G401 (cell line): ENCODE data around the gene PIP5K1B. TPM values are rescaled to one million over a fixed set of nuclear protein-coding genes. Genes with fewer than 3 reads are reported as not detected.
"Not testable (repeated sequence)": the region's sequence is repeated elsewhere in the genome, so short reads cannot be mapped to it uniquely, and the experiment has no call there.

Experiments used
- DNase-seq: peaks from one replicate; pipeline ENCODE4 v3.0.0-alpha.2; 2015; ENCODE audit warnings: low spot score
- in situ Hi-C: cut with HindIII; loops from 2 replicates; pipeline ENCODE4 v1.10.0; 2016; ENCODE audit warnings: low sequenced_read_pairs, mixed read lengths
- total RNA-seq: library from RNA; depleted of rRNA; stranded (reverse); fragments of >200 nt; shearing (Covaris generic); gene quantifications from 2 replicates; pipeline ENCODE4 v1.2.3, GENCODE V29; 2014

The PIP5K1B gene
- total RNA-seq, 1 experiment from 2014 or later = not detected

- in situ Hi-C loops, DNase-seq: not testable (repeated sequence)
Measured at GRCh38 chr9:68986949-68987348, 281.9 kb downstream of the PIP5K1B start.

GRCh38 chr9:68991457-68991856, 286.4 kb downstream of the PIP5K1B start:
- in situ Hi-C loops = loop anchor here (10.0 kb wide), 1 partner anchor 407 kb away; no protein-coding TSS in a partner anchor
- DNase-seq = peak; percentile 38

GRCh38 chr9:68995776-68996175, 290.7 kb downstream of the PIP5K1B start:
- no peak for DNase-seq
- in situ Hi-C loops = loop anchor here (10.0 kb wide), 1 partner anchor 411 kb away; no protein-coding TSS in a partner anchor

GRCh38 chr9:68996462-68996861, 291.4 kb downstream of the PIP5K1B start:
- in situ Hi-C loops = loop anchor here (10.0 kb wide), 1 partner anchor 412 kb away; no protein-coding TSS in a partner anchor
- DNase-seq = no peak

GRCh38 chr9:68997666-68998065, 292.6 kb downstream of the PIP5K1B start:
- in situ Hi-C loops = loop anchor here (10.0 kb wide), 1 partner anchor 413 kb away; no protein-coding TSS in a partner anchor
- DNase-seq = no peak

GRCh38 chr9:68998385-68998784, 293.3 kb downstream of the PIP5K1B start:
- no peak for DNase-seq
- in situ Hi-C loops = loop anchor here (10.0 kb wide), 1 partner anchor 414 kb away; no protein-coding TSS in a partner anchor

GRCh38 chr9:68998812-68999211, 293.8 kb downstream of the PIP5K1B start:
- DNase-seq = no peak
- in situ Hi-C loops = loop anchor here (10.0 kb wide), 1 partner anchor 414 kb away; no protein-coding TSS in a partner anchor

- DNase-seq = peak; percentile 90
- in situ Hi-C loops = loop anchor here (10.0 kb wide), 1 partner anchor 415 kb away; no protein-coding TSS in a partner anchor
Measured at GRCh38 chr9:68999393-69000105, 294.5 kb downstream of the PIP5K1B start.

- DNase-seq = peak; percentile 91
- in situ Hi-C loops = no loop called here
Measured at GRCh38 chr9:69001921-69002320, 296.9 kb downstream of the PIP5K1B start.

- in situ Hi-C loops = no loop called here
- no peak for DNase-seq
Measured at GRCh38 chr9:69003051-69003450, 298.0 kb downstream of the PIP5K1B start.

- no peak for DNase-seq
Measured at GRCh38 chr9:69004836-69005235, 299.8 kb downstream of the PIP5K1B start.

GRCh38 chr9:69009708-69010107, 304.7 kb downstream of the PIP5K1B start:
- in situ Hi-C loops = no loop called here
- no peak for DNase-seq

More at GRCh38 chr9:69004836-69005235, 299.8 kb downstream of the PIP5K1B start:
- in situ Hi-C loops = no loop called here

- DNase-seq = no peak
- in situ Hi-C loops = no loop called here
Measured at GRCh38 chr9:69012696-69013381, 307.8 kb downstream of the PIP5K1B start.

- in situ Hi-C loops = no loop called here
- no peak for DNase-seq
Measured at GRCh38 chr9:69013382-69013727, 308.3 kb downstream of the PIP5K1B start.

- in situ Hi-C loops = no loop called here
- DNase-seq = no peak
Measured at GRCh38 chr9:69014013-69014412, 309.0 kb downstream of the PIP5K1B start, which contains the start of gene PRKACG. TSS of gene PRKACG (minus strand) at chr9:69014113. CDS start at chr9:69014092, 21 bp downstream.

- in situ Hi-C loops = no loop called here
- DNase-seq = peak; percentile 95
Measured at GRCh38 chr9:69016191-69017096, 311.4 kb downstream of the PIP5K1B start.

GRCh38 chr9:69018737-69019136, 313.7 kb downstream of the PIP5K1B start:
- in situ Hi-C loops = no loop called here

GRCh38 chr9:69019808-69020207, 314.8 kb downstream of the PIP5K1B start:
- DNase-seq = no peak
- in situ Hi-C loops = no loop called here

More at GRCh38 chr9:69018737-69019136, 313.7 kb downstream of the PIP5K1B start:
- no peak for DNase-seq
